ENCODE measurements around the gene TOX3. TPM values are rescaled to one million over a fixed set of nuclear protein-coding genes. Genes with fewer than 3 reads are reported as not detected.

Gene TOX3
- total RNA-seq, 4 donors from 2014 or later: 0.11 TPM; not detected in 3

GRCh38 chr16:52561910-52562741 is 15.2 kb upstream of the TOX3 start:
- no peak overlapping the region for H3K4me3 ChIP-seq
- intact Hi-C loops (cut with DNase I): no loop called here
- no peaks in the 10 kb centered on the region for H3K36me3 ChIP-seq
- H3K27me3 ChIP-seq: peaks cover 0 to 17% (median 0%) of the 10 kb centered on the region in 4 donors
- no peak overlapping the region for H3K27ac ChIP-seq (replicated peaks in 1 of 4)
- H3K9me3 ChIP-seq: no peaks in the 10 kb centered on the region
- TF ChIP-seq EP300 (IDR thresholded peaks at IDR 0.05): no peak
- TF ChIP-seq, protein P1, sequence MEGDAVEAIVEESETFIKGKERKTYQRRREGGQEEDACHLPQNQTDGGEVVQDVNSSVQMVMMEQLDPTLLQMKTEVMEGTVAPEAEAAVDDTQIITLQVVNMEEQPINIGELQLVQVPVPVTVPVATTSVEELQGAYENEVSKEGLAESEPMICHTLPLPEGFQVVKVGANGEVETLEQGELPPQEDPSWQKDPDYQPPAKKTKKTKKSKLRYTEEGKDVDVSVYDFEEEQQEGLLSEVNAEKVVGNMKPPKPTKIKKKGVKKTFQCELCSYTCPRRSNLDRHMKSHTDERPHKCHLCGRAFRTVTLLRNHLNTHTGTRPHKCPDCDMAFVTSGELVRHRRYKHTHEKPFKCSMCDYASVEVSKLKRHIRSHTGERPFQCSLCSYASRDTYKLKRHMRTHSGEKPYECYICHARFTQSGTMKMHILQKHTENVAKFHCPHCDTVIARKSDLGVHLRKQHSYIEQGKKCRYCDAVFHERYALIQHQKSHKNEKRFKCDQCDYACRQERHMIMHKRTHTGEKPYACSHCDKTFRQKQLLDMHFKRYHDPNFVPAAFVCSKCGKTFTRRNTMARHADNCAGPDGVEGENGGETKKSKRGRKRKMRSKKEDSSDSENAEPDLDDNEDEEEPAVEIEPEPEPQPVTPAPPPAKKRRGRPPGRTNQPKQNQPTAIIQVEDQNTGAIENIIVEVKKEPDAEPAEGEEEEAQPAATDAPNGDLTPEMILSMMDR (IDR thresholded peaks at IDR 0.05): no peak
- TF ChIP-seq POLR2A (IDR thresholded peaks at IDR 0.05; ENCODE audit: low read depth): no peak
- TF ChIP-seq POLR2AphosphoS5 (IDR thresholded peaks at IDR 0.05): no peak
- peak; percentile 75 for DNase-seq (ENCODE audit: extremely low spot score)
- no peaks in the 10 kb centered on the region for H3K4me1 ChIP-seq
- 53% methylated on average over 5 of the region's 5 CpGs for WGBS

- H3K36me3 ChIP-seq: no peaks in the 10 kb centered on the region
- intact Hi-C loops (cut with DNase I): no loop called here
- H3K4me1 ChIP-seq: no peaks in the 10 kb centered on the region
- 92% methylated on average over 2 of the region's 2 CpGs for WGBS
- H3K27me3 ChIP-seq: peaks cover 0 to 31% (median 0%) of the 10 kb centered on the region in 4 donors
- H3K4me3 ChIP-seq: no peak overlapping the region
- peak; percentile 62 for DNase-seq (ENCODE audit: extremely low spot score)
- TF ChIP-seq, protein P1 (IDR thresholded peaks at IDR 0.05): no peak
- TF ChIP-seq POLR2A (IDR thresholded peaks at IDR 0.05; ENCODE audit: low read depth) (no peak), EP300 (IDR thresholded peaks at IDR 0.05) (no peak), POLR2AphosphoS5 (IDR thresholded peaks at IDR 0.05) (no peak)
- H3K9me3 ChIP-seq: no peaks in the 10 kb centered on the region
- no peak overlapping the region for H3K27ac ChIP-seq (replicated peaks in 1 of 4)
Measured at GRCh38 chr16:52558448-52558847, 11.5 kb upstream of the TOX3 start.

GRCh38 chr16:52557236-52557635 is 10.3 kb upstream of the TOX3 start:
- Histone ChIP-seq H3K4me1 (no peaks in the 10 kb centered on the region), H3K36me3 (no peaks in the 10 kb centered on the region), H3K27ac (replicated peaks in 1 of 4) (no peak overlapping the region), H3K27me3 (peaks cover 0 to 27% (median 0%) of the 10 kb centered on the region in 4 donors), H3K4me3 (no peak overlapping the region), H3K9me3 (no peaks in the 10 kb centered on the region)
- WGBS: 77% methylated on average over 6 of the region's 6 CpGs
- TF ChIP-seq, protein P1 (IDR thresholded peaks at IDR 0.05): no peak
- TF ChIP-seq EP300 (IDR thresholded peaks at IDR 0.05) (no peak), POLR2A (IDR thresholded peaks at IDR 0.05; ENCODE audit: low read depth) (no peak), POLR2AphosphoS5 (IDR thresholded peaks at IDR 0.05) (no peak)
- no peak for DNase-seq (ENCODE audit: extremely low spot score)
- intact Hi-C loops (cut with DNase I): no loop called here

GRCh38 chr16:52556083-52556482 is 9.1 kb upstream of the TOX3 start:
- WGBS: 89% methylated on average over 1 of the region's 1 CpG

More at GRCh38 chr16:52556083-52556482, 9.1 kb upstream of the TOX3 start:
- no peaks in the 10 kb centered on the region for H3K9me3 ChIP-seq
- no peaks in the 10 kb centered on the region for H3K4me1 ChIP-seq
- intact Hi-C loops (cut with DNase I): no loop called here
- no peak overlapping the region for H3K27ac ChIP-seq (replicated peaks in 1 of 4)
- DNase-seq (ENCODE audit: extremely low spot score): no peak
- peaks cover 0 to 20% (median 0%) of the 10 kb centered on the region in 4 donors for H3K27me3 ChIP-seq
- no peak overlapping the region for H3K4me3 ChIP-seq
- no peaks in the 10 kb centered on the region for H3K36me3 ChIP-seq
- TF ChIP-seq EP300 (IDR thresholded peaks at IDR 0.05) (no peak), POLR2AphosphoS5 (IDR thresholded peaks at IDR 0.05) (no peak), POLR2A (IDR thresholded peaks at IDR 0.05; ENCODE audit: low read depth) (no peak)
- TF ChIP-seq, protein P1 (IDR thresholded peaks at IDR 0.05): no peak
